Pancreas (tissue), 10 donors: ENCODE data around the gene MPP3. TPM values are rescaled to one million over a fixed set of nuclear protein-coding genes. Genes with fewer than 3 reads are reported as not detected.

ENCODE experiments used
- ATAC-seq, 4 donors: fragments of 200-7000 bp; cut with Tn5 transposase; one replicate each; pipeline versions ENCODE4 v1.8.0 to v1.9.1; 2020; ENCODE audit warnings: mild to moderate bottlenecking in 4 of 4, moderate library complexity in 4 of 4
- DNase-seq, 6 donors: peaks; one replicate each; pipeline ENCODE4 v3.0.0-alpha.2; 2020
- FAIRE-seq: peaks from 2 replicates; lab custom pipeline; 2012; peaks lifted over from hg19 to GRCh38; lab: Jason Lieb, UNC
- H3K27ac ChIP-seq, 4 donors: fragments of 200-600 bp; sonication (generic); 1 replicate in 3 of 4; 2 replicates in 1 of 4; pipeline versions ENCODE4 v1.5.0 to v1.8.0; 2020
- H3K27me3 ChIP-seq, 4 donors: fragments of 200-600 bp; one replicate each; pipeline ENCODE4 v1.8.0; 2021
- H3K36me3 ChIP-seq, 3 donors: fragments of 200-600 bp; sonication (generic) in 1 of 3; one replicate each; pipeline versions ENCODE4 v1.5.0 to v1.8.0; 2020 to 2021
- H3K4me1 ChIP-seq, 3 donors: fragments of 200-600 bp; one replicate each; pipeline ENCODE4 v1.8.0; 2021
- H3K4me3 ChIP-seq, 4 donors: fragments of 200-600 bp; sonication (generic) in 2 of 4; one replicate each; pipeline versions ENCODE4 v1.5.0 to v1.8.0; 2020 to 2021
- H3K9me3 ChIP-seq, 4 donors: fragments of 200-600 bp; one replicate each; pipeline ENCODE4 v1.8.0; 2021
- CTCF ChIP-seq, 4 donors: fragments of 200-600 bp; sonication (generic) in 3 of 4; IDR thresholded peaks; one replicate each; pipeline versions ENCODE4 v1.5.0 to v1.8.0; 2021; ENCODE audit warnings: antibody characterized with exemption in 4 of 4
- WGBS, 2 donors: extraction: QIAGEN DNeasy Blood & Tissue Kit; methylation state at CpG; one replicate each; pipeline ENCODE4 v1.1.7; 2013; 5-methylcytosine and 5-hydroxymethylcytosine counted together
- intact Hi-C, 3 donors: fragments of 100-400 bp; cut with DNase I; formaldehyde crosslinking; loops; one replicate each; pipeline versions ENCODE4 v1.11.1 to v1.14.2; 2022
- polyA plus RNA-seq, 2 donors: library from polyadenylated mRNA; stranded (reverse); fragments of 200-250 nt; gene quantifications; one replicate each; pipeline ENCODE4 v1.2.3, GENCODE V29; 2013
- total RNA-seq, 6 donors: library from RNA; stranded (reverse); fragmentation: NEBNext Ultra II Directional in 4 of 6; extraction: Animal tissue kit (Norgen Biotek cat#: 25700) in 4 of 6; gene quantifications; one replicate each; pipeline versions ENCODE4 v1.2.1 to v1.2.4, GENCODE V29; 2021 to 2023
- donor health status: healthy with polysubstance abuse.
- donor health status: DM: no; HTN: no; CAD: no; lungs with moderate emphysema.
- donor health status: DM: no; HTN: no; CAD: no.
- donor health status: control.
- donor health status: control.
- donor health status: Bipolar disorder and iron deficiency.
- donor health status: DM: yes; HTN: yes; CAD: no.
- donor health status: DM: no; HTN: no; CAD: no.
- donor health status: DM: no; HTN: no; CAD: no.
- donor health status: DM: yes; HTN: yes; CAD: no.

The MPP3 gene
- total and polyA plus RNA-seq, 8 donors = 3.4 to 42.5 (median 6.1) TPM

GRCh38 chr17:43829738-43830137 lies 3.2 kb downstream of the MPP3 start:
- H3K4me1 ChIP-seq = peaks cover 0 to 9% (median 0%) of the 10 kb centered on the region in 3 donors
- H3K36me3 ChIP-seq = no peaks in the 10 kb centered on the region
- no peak for TF ChIP-seq CTCF (IDR thresholded peaks at IDR 0.05)
- H3K9me3 ChIP-seq = no peaks in the 10 kb centered on the region
- WGBS, 2 donors = 91 to 96% methylated on average over 14 of the region's 14 CpGs
- H3K27ac ChIP-seq = no peak overlapping the region
- no peak for FAIRE-seq
- no peak for ATAC-seq
- intact Hi-C loops = no loop called here
- H3K4me3 ChIP-seq = no peak overlapping the region
- DNase-seq = no peak
- H3K27me3 ChIP-seq = no peaks in the 10 kb centered on the region

- no peak for DNase-seq
- 92 to 94% methylated on average over 9 of the region's 9 CpGs for WGBS, 2 donors
- intact Hi-C loops = no loop called here
- Histone ChIP-seq H3K36me3 (no peaks in the 10 kb centered on the region), H3K27me3 (no peaks in the 10 kb centered on the region), H3K9me3 (no peaks in the 10 kb centered on the region), H3K27ac (no peak overlapping the region), H3K4me3 (no peak overlapping the region), H3K4me1 (peaks cover 0 to 4% (median 0%) of the 10 kb centered on the region in 3 donors)
- FAIRE-seq = no peak
- TF ChIP-seq CTCF (IDR thresholded peaks at IDR 0.05) = no peak
- no peak for ATAC-seq
Observed at GRCh38 chr17:43827596-43827995, 5.3 kb downstream of the MPP3 start.

GRCh38 chr17:43826206-43826605 lies 6.7 kb downstream of the MPP3 start:
- 88 to 94% methylated on average over 7 of the region's 7 CpGs for WGBS, 2 donors
- no peak for ATAC-seq
- no peak for TF ChIP-seq CTCF (IDR thresholded peaks at IDR 0.05)
- H3K4me1 ChIP-seq = no peaks in the 10 kb centered on the region
- H3K4me3 ChIP-seq = no peak overlapping the region
- no peak for DNase-seq
- intact Hi-C loops = no loop called here
- H3K27ac ChIP-seq = no peak overlapping the region
- H3K36me3 ChIP-seq = no peaks in the 10 kb centered on the region
- FAIRE-seq = no peak
- H3K9me3 ChIP-seq = no peaks in the 10 kb centered on the region
- no peaks in the 10 kb centered on the region for H3K27me3 ChIP-seq

GRCh38 chr17:43825567-43825966 lies 7.4 kb downstream of the MPP3 start:
- no peak overlapping the region for H3K27ac ChIP-seq
- FAIRE-seq (no peak), DNase-seq (no peak), ATAC-seq (no peak)
- 89 to 92% methylated on average over 12 of the region's 12 CpGs for WGBS, 2 donors
- no peaks in the 10 kb centered on the region for H3K4me1 ChIP-seq
- H3K36me3 ChIP-seq = no peaks in the 10 kb centered on the region
- no peaks in the 10 kb centered on the region for H3K9me3 ChIP-seq
- intact Hi-C loops = no loop called here
- TF ChIP-seq CTCF (IDR thresholded peaks at IDR 0.05) = no peak
- no peaks in the 10 kb centered on the region for H3K27me3 ChIP-seq
- H3K4me3 ChIP-seq = no peak overlapping the region

- intact Hi-C loops = no loop called here
- TF ChIP-seq CTCF (IDR thresholded peaks at IDR 0.05) = no peak
- DNase-seq = no peak
- no peak for FAIRE-seq
- Histone ChIP-seq H3K36me3 (peaks cover 0 to 6% (median 0%) of the 10 kb centered on the region in 3 donors), H3K27me3 (no peaks in the 10 kb centered on the region), H3K27ac (no peak overlapping the region), H3K4me1 (no peaks in the 10 kb centered on the region), H3K4me3 (no peak overlapping the region), H3K9me3 (no peaks in the 10 kb centered on the region)
- WGBS, 2 donors = 75 to 79% methylated on average over 10 of the region's 10 CpGs
- peak in 3 of 4 donors; percentile 22 to 75 (median 65) for ATAC-seq
Observed at GRCh38 chr17:43823350-43824084, 9.4 kb downstream of the MPP3 start.
